GM12872 (cell line): ENCODE data around the gene FMNL2.

Experiments used
- CTCF ChIP-seq: IDR thresholded peaks from 3 replicates; pipeline ENCODE4 v1.5.1; 2011; ENCODE audit warnings: low read depth, mild to moderate bottlenecking, low read length, moderate library complexity; ENCODE audit not compliant: insufficient read depth

Gene FMNL2

GRCh38 chr2:152497481-152498052 is 162.6 kb downstream of the FMNL2 start:
- TF ChIP-seq CTCF = no peak

- no peak for TF ChIP-seq CTCF
Observed at GRCh38 chr2:152499331-152499816, 164.4 kb downstream of the FMNL2 start.

- no peak for TF ChIP-seq CTCF
Observed at GRCh38 chr2:152499896-152500735, 165.1 kb downstream of the FMNL2 start.

GRCh38 chr2:152500772-152501171 is 165.8 kb downstream of the FMNL2 start:
- no peak for TF ChIP-seq CTCF

- TF ChIP-seq CTCF = no peak
Observed at GRCh38 chr2:152501666-152502065, 166.7 kb downstream of the FMNL2 start.

- TF ChIP-seq CTCF = no peak
Observed at GRCh38 chr2:152504618-152505017, 169.6 kb downstream of the FMNL2 start.

- TF ChIP-seq CTCF = no peak
Observed at GRCh38 chr2:152505495-152505906, 170.5 kb downstream of the FMNL2 start.
